Measurements from ENCODE around the gene THAP7.

THAP7 gene

DNA sequence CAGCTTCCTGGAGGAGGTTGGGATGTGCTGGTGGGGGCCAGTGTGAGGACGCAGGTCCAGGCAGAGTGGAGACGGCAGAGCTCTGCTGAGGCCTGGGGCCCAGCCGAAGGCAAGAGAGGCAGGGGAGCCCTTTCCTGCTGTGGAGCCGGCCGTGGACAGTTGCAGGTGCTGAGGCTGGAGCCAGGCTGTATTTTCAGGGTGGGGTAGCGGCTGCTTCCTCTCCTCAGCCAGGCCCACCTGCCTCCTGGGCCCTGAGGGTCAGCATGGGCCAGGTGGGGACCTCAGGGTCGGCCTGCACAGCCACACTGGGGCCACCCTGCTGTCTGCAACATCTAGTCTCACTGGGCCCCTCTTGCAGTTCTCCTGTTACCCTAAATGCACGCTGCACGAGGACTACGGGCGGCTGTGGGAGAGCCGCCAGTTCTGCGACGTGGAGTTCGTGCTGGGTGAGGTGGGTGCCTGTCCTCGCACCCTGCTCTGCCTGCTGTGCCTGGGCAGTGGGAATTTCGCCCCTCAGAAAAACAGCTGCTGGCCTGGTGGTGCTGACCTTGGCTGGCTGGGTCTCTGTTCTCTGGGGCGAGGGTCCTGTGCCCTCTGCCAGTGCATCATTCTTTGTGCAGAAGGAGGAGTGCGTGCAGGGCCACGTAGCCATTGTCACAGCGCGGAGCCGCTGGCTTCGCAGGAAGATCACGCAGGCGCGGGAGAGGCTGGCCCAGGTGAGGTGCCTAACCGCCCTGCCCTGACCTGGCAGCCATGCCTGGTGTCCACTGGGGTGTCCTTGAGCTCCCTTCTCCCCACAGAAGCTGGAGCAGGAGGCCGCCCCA is 8.4 kb downstream of the THAP7 start:
- no peak for DNase-seq (ENCODE audit: low spot score)

DNA sequence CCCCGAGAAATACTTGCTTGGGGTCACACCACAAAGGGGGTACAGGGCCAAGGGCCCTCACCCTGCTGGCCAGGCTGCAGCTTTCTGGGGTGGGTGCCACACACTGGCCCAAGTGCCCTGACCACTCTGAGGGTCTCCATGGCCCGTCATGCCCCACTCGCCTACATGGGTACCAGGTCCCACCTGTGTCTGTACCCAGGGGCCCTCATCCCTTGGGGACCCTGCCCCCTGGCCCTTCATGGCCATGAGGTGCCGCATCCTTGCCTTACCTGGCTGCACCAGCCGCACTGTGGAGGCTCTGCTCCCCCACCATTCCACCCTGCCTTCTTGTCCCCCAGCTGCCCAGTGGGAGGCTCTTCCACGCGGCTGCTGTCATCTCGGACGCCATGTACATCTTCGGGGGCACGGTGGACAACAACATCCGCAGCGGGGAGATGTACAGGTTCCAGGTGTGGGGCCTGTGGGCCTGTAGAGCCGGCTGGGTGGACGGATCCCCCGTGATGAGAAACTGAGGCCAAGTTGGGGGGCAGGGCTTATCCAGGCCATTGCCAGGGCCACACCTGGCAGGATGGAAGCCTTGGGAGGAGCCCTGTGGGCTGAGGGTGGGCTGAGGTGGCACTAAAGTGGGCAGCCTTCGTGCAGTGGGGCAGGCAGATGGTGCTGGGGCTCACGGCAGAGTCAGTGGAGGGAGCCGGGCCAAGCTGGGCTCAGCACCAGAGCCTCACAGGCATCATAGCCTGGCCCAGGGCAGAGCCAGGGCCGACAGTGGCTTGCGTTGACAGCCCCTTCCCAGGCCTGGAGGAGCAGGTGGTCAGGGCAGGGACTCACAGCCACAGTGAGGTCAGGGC is 9.2 kb downstream of the THAP7 start:
- no peak for DNase-seq (ENCODE audit: low spot score)

DNA sequence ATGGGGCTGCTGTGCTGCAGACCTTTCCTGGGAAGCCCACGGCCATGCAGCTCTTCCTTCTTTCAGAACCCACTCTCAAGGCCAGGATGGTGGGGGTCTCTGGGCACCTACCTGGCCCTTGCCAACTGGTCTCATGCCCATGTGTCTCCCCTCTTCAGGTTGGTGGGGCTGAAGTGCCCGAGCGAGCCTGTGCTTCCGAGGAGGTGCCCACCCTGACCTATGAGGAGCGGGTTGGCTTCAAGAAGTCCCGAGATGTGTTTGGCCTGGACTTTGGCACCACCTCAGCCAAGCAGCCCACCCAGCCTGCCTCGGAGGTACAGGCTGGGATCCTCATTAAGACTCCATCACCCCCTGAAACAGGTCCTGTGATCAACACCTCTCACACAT is 9.9 kb downstream of the THAP7 start:
- no peak for DNase-seq (ENCODE audit: low spot score)

DNA sequence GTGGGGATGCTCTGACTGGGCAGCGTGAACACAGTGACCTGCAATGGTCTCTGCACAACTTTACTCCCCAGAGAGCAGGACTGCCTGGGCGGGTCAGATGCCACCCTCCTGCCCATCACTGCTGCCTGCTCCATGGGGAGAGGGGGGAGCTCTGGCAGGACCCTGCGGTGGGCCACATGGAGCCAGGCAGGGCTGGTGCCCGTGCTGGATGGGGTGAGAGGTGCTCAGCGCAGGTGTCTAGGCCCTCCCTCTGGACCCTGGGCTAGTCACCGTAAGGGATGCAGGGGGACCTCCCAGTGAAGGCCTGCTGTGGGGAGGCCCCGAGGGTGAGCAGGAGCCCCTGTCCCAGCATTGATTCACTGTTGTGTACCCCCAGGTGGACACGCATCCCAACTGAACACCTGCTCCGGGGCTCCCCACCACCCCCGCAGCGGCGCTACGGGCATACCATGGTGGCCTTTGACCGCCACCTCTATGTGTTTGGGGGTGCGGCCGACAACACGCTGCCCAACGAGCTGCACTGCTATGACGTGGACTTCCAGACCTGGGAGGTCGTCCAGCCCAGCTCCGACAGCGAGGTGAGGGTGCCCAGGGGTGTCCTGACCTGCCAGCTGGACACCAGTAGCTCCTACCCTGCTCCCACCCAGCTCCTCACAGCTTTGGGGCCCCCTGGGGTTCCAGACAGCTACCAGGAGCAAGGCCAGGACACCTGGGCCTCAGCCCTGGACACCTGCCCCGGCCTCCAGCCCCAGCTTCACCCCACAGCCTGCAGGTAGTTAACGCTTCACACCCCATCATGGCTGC is 10.5 kb downstream of the THAP7 start:
- DNase-seq (ENCODE audit: low spot score) = no peak

DNA sequence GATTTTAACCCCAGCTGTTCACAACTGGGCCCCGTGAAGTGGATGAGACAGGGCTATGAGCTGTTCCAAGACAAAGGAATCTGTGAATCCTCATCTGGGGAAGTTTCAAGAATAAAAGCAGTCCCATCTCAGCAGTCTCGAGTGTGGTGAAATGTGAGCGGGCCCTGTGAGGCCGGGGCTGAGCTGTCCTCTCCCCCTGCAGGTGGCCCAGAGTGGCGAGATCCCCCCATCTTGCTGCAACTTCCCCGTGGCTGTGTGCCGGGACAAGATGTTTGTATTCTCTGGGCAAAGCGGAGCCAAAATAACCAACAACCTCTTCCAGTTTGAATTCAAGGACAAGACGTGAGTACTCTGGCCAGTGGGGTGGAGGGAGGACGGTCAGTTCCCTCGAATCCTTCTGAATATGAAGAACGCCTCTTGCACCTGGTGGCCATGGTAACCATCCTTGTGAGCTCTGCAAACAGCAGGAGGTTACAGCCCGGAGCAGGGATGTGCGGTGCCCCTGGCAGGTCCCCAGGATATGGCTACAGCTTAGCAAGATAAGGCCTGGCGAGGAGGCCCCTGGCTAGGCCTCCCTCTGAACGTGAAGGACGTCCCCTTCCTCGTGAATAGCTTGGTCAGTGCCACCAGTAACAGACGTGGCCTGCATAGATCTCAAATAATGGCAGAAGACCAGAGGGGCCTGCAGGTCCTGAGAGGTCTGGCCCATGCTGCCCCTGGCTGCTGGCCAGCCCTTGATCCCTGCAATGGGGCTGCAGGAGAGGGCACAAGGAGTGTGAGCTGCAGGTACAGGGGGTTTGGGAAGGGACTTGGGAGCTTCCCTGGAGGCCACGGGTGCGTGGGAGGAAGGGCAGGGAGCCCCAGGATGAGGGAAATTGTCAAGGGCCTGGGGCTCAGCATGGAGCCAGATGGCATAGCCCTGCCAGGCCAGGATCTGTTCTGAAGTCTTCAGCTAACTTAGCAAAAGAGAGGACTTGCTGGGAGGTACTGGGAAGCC is 11.4 kb downstream of the THAP7 start:
- DNase-seq (ENCODE audit: low spot score) = no peak

DNA sequence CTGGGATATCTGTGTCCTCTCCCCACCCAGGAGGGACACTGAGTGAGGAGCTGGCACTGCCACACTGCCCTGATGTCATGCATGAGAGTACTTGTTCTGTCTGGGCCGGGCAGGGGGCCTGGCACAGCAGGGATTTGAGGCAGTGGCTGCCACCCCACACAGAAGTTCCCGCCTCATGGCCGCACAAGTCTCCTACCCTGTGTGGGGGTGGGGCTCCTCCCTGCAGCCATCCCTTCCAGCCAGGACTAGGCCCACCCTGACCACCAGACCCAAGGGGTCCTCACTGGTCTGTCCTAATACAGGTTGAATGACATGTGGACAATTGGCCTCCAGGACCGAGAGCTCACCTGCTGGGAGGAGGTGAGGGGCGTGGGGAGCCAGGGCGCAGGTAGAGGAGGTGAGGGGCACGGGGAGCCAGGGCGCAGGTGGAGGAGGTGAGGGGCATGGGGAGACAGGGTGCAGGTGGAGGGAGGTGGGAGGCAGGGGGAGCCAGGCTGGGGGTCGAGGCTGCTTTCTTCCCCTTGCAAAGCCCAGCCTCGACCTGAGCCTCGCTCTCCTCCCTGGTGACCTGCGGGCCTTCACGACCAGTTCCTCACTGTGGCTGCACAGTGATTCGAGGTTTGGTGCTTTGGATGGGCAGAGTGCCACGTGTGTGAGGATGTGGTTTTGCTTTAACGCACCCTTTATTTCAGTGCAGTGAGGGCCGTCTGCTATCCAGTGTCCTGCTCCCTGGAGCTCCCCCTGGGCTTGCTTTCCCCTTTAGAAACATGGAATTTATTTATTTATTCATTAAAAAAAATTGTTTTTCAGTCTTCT is 12.4 kb downstream of the THAP7 start:
- no peak for DNase-seq (ENCODE audit: low spot score)

DNA sequence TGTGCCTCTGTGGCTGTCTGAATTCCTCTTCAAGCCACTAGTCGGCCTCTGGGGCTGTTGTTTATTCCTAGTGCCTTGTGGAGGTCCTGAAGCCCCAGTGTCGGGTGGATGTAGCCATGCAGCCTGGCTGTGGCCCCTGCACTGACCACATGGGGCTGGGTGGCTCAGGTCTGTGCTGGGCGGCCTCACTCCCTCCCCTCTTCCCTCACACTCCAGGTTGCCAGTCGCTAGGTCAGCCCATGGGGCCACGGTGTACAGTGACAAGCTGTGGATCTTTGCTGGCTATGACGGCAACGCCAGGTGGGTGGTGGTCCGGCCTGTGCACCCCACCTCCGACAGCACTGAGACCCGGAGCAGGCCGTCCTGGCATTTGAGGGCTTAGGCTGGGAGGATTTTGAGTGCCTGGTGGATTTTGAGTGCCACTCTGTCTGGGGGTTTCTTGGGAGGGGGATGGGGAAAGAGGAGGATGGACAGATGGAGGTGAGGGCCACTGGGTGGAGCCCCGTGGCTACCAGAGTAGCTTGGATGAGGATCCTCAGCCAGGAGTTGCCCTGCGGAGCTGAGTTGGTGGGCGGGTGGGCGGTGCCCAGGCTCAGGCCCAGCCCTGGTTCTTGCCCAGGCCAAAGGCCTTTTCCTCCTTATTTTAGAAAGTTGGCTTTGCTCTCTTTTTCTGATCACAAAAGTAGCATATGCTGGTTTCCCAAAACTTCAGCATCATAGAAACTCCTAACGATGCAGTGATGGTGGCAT is 13.2 kb downstream of the THAP7 start:
- DNase-seq (ENCODE audit: low spot score) = no peak

DNA sequence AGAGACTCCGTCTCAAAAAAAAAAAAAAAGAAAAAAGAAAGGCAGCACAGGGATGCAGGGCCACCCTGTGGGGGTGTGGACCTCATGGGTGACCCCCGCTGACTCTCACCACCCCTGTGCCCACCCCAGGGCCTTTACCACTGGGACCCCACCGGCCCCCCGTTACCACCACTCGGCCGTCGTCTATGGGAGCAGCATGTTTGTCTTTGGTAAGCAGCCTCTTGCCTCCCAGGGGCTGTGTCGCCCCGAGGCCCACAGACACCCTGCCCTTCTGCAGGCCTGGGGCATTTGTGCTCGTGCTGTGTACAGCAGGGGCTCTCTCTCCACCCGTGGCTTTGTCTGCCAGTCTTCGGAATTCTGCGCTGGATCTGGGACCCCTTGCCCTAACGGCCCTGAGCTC is 14.5 kb downstream of the THAP7 start:
- DNase-seq (ENCODE audit: low spot score) = no peak

DNA sequence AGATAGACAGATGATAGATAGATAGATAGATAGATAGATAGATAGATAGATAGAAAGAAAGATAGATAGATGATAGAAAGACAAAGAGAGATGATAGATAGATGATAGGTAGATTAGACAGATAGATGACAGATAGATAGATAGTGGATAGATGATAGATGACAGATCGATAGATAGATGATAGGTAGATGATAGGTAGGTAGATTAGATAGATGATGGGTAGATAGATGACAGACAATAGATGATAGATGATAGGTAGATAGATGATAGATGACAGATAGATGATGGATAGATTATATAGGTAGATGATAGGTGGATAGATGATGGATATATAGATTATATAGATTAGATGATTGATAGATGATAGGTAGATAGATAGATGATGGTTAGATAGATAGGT is 15.6 kb downstream of the THAP7 start:
- DNase-seq (ENCODE audit: low spot score) = no peak

DNA sequence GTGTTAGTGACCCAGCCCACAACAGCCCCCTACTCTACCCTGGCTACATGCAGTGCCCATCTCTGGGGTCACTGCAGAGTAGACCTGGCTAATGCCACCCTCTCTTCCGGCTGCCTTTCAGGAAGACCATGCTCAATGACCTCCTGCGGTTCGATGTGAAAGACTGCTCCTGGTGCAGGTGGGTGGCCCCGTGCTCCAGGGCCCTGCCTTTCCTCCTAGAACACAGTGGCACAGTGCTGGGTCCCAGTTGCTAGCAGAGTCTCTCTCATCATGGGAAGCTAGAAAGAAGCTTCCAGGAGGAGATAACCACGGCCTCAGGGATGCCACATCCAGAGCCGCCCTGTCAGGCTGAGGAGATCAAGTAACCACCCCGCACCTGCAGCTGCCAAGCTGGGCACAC is 16.2 kb downstream of the THAP7 start:
- DNase-seq (ENCODE audit: low spot score) = no peak

DNA sequence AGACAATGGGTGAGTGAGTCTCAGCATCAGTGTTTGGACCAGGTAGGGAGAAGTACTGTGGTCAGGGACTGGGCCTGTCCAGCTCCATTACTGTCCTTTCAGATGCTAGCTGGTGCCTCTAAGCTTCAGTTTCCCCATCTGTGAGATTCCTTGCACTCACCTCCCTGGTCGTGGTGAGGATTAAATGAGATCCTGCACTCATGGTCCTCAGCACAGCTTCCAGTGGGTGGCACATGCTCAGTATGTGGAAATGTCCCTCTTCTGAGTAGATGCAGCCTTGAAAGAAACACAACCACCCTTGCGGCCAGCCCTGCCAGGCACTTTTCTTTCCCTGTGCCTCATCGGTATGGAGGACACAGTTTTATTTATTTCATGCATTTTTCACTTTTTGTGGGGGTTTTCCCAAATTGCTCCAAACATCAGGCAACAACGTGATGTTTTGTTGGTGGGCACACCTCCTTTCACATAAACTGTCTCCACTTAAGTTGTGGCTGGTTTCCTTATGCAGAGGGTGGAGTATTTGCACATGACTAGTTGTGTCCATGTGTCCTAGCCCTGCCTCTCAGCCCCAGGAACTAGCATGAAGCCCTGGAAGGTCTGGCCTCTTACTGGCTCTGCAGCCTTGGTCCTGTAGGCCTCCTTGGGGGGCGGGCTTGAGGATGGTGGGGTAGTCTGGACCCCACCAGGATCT is 18.7 kb downstream of the THAP7 start:
- no peak for DNase-seq (ENCODE audit: low spot score)

DNA sequence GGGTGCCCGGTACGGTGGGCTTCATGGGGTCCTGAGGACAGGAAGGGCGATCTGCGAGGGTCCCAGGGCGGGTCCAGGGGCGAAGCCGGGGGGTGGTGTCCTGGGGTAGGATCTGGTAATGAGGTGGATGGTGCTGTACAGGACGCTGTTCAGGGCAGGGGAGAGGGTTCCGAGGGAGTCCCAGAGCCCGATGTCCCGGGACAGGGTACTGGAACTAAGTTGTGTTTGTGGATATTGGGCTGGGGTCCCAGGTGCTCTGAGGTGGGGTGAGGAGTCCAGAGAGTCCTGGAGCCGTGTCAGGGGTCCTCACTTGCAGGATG is 19.4 kb downstream of the THAP7 start:
- no peak for DNase-seq (ENCODE audit: low spot score)

DNA sequence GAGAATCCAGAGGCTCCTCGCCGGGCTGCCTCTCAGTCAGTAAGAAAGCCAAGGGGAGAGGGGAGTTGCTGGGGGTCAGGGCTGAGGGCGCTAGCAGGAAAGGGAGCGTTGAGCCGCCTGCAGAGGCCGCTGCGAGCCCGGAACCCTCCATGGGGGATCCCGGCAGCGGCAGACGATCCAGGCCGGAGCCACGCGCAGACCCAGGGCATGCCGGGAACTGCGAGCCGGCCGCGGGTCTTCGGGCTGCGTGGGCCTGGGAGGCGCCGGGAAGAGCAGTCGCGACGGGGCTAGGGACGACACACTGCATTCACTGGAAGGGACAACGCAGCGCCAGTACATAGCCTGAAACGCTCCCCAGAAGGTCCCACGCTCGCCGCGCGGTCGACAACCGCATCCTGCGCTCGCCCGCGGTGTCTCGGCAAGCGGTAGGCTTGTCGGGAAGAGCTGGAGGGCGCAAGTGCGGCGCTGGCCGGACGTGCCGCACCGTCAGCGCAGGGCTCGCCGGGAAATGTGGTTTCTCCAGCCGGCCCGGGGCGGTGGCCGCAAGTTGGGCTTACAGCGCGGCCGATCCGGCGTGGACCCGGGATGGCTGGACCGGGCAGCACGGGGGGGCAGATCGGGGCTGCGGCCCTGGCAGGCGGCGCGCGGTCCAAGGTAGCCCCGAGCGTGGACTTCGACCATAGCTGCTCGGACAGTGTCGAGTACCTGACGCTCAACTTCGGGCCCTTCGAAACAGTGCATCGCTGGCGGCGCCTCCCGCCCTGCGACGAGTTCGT is 19.9 kb downstream of the THAP7 start, which contains the start of gene LZTR1:
Gene LZTR1, plus strand, starts transcription at position 511 of the 776 bp plus-strand sequence. Its CDS starts 75 bp downstream, at position 586.
- peak; percentile 78 for DNase-seq (ENCODE audit: low spot score)

DNA sequence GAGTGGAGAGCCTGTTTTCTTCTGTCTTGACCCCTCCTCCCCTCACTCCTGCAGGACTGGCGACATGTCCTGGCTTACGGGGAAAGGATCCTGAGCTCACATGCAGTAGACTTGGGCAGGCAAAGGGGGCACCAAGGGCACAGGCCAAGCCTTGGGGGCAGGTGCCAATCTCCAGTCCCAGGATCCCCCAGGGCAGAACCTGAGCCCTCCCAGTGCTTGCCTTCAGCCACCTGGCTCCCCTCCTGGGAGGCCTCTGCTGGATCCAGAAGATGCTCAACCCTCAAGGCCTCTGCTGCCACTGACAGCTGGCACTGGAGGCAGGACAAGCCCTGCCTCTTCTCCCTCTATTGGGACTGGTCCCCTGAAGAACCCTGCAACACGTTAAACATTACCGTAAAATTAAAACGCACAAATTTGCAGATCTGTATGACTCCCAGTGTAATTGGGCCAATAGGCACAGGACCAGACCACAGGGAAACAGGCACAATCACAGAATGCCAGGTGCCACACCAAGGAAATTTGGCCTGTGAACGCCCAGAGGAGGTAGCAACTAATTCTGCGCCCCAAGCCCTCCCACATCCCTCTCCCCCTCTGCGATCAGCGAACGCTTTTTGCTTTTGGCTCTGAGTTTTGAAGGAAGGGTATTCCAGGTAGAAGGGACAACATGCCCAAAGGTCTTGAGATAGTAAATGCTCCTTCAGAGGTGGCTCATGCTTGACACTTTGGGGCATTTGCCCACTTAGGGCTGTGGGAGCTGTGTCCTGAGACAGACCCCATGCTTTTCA is 20.8 kb downstream of the THAP7 start:
- DNase-seq (ENCODE audit: low spot score) = no peak

DNA sequence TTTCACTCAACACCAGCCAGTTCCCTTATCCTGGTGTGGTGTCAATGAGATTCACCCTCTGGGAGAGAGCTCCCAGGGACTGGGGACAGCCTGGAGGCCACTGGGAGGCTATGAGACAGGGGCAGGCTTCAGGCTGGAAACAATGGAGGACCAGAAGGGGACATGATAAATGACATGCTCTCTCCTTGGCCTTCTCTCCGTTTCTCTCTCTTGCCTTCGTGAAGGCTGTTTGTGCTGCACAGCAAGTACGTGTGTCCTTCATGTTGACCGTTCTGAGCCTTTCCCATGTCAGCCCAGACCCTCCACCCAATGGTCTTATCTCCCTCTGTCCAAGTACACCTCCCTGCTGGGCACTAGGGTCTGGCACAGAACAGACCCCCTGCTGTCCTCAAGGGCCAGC is 21.4 kb downstream of the THAP7 start:
- no peak for DNase-seq (ENCODE audit: low spot score)

DNA sequence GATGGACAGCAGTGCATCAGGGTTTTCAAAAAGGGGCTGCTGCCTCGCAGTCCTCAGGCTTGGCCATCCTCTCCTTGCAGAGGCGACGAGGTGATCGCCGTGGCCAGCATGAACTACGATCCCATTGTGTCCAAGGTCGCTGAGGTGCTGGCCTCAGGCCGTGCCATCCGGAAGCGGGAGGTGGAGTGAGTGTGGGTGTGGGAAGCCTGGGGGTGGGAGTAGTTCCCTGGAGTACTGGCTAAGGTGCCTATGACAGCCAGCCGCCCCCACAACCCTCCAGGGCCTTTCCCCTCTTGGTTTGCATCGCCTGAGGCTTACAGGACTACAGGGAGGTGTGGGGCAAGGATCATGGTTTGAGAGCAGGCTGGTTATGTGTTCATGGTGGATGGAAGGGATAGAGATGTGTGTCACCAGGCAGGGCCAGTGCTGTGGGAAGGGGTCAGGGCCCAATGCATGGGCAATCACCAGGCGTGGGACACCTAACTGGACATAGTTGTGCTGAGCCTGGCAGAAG is 21.9 kb downstream of the THAP7 start:
- DNase-seq (ENCODE audit: low spot score) = no peak

DNA sequence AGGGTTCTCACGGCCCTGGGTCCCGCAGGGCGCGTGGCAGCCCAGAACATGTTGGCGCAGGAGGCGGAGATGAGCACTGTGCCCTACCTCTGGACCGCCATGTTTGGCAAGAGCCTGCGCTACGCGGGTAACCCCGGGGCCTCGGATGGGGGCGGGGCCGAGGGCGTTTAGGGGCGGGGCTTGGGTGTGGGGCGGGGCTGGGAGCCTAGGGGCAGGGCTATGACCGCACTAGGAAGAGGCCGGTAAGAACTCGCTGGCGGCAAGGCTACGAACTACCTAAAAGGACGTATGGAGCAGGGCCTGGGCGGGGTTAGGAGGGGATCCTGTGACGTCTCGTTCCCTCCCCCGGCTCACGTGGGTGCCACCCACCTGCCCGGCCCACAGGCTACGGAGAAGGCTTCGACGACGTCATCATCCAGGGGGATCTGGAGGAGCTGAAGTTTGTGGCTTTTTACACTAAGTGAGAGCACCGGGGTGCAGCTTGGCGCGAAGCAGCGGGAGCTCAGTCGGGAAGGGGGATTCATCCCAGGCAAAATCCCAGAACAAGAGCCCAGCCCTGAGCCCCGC is 22.6 kb downstream of the THAP7 start:
- no peak for DNase-seq (ENCODE audit: low spot score)

Data from pons (tissue), 1 donor.